ENCODE data around the gene ANKRD13C.

ANKRD13C gene

DNA sequence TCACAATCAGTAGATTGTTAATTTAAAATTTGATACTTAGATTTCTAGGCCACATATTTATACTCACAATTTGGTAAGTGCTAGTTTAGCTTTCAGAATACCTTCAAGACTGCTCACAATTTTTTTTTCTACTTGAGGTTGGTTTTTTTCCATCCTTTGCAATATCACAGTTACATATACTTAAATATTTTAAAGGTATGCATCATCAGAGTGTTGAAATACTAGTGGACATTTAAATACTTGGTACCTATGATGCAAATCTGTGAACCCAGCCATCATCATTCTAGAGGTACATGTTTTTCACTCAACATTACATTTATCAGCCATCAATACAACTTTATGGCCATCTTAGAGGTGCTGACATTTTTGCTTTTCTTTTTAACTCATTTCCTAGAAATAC is 143.0 kb downstream of the ANKRD13C start:
- no peak for DNase-seq (ENCODE audit: low spot score)

DNA sequence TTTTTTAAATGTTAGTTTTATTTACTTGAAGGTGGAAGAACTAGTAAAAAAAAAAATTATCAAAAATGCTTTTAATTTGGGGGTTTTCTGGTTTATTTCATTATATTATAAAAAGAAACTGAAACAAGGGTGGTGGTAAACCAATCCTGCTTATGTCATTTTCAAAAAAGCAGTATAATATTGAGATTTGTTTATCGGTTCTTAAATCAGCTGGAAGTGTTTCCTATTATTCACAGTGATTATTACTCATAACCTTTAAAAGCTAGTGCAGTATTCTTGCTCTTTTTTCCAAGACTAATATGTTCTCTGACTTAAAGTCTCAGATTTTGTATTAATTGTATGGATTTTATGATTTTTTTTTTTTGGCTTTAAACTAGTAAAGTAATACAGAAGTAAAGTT is 143.7 kb downstream of the ANKRD13C start:
- DNase-seq (ENCODE audit: low spot score): no peak

Measured in germinal center (tissue), 1 donor.